Stimulated activated CD4-positive, alpha-beta T cell treated with anti-CD3 and anti-CD28 coated beads, Interleukin-1b, Interleukin-23, amount 100 ng/mL, for 4 hours (primary cell): ENCODE data around the gene ALX4.
A peak's percentile ranks its signal among the peaks of the same experiment; 100 is the strongest.

Experiments used
- DNase-seq, 2 donors: peaks; one replicate each; pipeline ENCODE4 v3.0.0-alpha.2; 2020; ENCODE audit warnings: low read depth in 2 of 2

The ALX4 gene

GRCh38 chr11:44315947-44316658 lies 6.2 kb upstream of the ALX4 start:
- DNase-seq: no peak

DNA sequence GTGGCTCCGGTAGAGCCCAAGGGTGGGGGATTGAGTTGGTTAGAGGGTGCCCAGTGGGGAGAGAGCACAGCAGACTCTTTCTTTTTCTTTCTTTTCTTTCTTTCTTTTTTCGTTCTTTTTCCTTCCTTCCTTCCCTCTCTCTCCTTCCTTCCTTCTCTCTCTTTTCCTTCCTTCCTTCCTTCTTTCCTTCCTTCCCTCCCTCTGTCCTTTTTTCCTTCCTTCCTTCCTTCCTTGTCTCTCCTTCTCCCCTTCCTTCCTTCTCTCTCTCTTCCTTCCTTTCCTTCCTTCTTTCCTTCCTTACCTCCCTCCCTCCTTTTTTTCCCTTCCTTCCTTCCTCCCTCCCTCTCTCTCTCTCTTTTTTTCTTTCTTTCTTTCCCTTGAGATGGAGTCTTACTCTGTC lies 4.8 kb upstream of the ALX4 start:
- DNase-seq: no peak

GRCh38 chr11:44313761-44314489 lies 4.0 kb upstream of the ALX4 start:
- DNase-seq: no peak

DNA sequence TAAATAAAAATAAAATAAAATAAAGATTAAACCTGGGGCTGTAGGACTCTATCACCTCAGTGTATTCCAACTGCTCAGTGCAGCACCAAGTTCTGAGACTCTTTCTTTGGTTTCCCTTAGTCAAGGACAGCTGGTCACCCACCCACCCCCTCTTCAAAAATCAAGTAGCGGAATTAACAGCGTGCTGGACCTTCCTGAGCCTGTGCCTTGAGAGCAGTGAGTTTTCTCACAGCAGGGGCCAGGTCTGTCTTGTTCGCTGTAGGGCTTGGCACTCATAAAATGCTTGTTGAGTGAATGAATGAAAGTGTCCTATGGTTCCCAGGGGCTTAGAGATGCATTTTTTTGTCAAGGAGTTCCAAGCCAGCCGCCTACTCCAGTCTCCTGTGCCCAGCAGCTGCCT lies 2.9 kb upstream of the ALX4 start:
- no peak for DNase-seq

GRCh38 chr11:44311339-44312261 lies 1.7 kb upstream of the ALX4 start:
- no peak for DNase-seq

DNA sequence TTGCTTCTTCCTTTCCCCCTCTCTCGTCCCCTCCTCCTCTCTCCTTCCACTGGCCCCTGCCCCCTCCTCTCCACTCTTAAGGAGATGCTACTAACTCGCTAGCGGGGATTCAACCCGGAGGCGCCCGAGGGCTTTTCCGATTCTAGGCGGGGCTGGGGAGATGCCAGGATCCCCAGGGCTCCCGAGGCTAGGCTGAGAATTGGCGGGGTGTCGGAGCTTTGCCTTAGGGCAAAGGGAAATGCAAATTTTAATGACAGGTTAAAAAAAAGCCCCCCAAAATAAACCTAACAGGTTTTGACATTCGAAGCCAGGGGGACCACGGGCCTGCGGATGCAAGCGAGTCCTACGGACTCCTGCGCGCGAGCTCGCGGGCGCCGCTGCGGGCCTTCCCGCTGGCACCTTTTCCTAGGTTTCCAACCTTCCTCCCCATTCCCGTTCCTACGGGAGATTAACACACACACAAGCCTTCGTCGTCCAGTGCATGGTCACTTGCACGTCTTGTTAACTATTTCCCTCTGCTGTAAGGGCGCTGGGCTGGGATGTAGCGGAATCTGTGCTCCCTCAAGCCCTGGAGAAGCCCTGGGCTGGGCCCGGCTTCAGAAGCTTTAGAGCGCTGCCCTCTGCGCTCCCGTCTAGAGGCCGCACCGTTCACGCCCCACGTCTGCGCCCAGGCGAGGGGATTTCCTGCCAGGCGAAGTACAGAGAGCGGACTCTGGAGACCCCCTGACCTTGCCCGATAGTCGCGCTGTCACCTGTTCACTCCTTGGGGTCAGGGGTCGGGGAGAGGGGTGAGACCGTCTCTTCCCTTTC lies 729 bp upstream of the ALX4 start:
- DNase-seq: no peak

DNA sequence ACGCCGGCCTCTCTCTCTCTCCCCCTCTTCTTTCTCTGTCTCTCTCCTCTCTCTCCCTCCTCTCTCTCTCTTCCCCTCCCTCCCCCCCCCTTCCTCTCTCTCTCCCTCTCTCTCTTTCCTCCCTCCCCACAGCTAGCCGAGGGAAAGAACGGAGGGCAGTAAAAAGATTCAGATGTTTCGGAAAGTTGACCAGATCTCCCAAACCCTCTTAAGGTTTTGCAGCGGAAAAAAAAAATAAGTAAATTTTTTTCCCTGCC lies 195 bp upstream of the ALX4 start:
- DNase-seq: no peak

DNA sequence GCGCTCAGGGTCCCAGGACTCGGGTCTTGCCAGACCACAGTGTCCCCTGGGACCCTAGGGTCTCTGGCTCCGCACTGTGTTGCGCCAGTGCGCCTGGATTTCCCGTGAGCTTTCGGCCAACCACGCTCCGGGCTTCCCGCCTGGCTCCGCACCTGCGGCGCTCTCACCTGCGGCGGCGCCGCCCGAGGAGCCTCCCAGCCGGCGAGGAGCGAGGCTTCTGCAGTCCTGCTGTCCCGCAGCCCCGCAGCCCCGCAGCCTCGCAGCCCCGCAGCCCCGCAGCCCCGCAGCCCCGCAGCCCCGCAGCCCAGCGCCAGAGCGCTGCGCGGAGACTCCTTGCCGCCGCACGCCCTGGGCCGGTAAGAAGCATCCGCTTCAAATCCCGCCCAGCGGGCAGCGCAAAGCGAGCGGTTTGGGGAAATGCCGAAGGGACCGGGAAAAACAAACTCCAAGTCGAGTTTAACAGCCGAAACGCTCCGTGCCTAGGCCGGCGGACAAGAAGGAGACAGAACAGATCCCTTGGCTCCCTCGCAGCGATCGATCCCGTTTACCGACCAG lies 939 bp downstream of the ALX4 start:
- no peak for DNase-seq

DNA sequence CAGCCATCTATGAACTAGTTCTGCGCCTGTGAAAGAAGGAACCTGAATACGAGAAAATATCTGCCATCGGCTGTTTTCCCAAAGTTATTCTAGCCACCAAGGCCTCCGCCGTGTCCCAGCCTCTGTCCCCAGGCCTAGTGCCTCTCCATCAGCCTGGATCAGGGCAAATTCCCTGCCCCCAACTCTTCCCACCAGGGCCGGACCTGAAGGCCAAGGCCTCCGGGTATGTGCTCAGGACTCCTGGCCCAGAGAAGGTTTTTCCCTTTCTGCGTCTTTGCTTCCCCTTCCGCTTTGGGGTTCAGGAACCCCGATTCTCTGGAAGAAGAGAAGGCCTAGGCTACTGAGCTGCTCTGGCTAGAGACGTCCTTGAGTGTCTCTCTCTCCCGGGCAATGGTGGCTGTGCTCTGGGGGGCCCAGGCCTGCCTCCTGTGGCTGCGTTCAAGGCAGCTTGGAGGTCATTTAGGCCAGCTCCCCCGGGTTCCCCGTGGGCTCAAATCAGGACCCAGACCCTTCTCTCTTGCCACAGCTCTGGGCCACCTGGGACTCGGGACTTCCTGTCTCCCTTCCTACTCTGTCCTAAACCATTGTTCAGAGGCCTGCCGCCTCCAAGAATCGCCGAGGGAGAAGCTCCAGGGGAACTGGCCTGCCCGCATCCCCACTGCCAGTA lies 1.6 kb downstream of the ALX4 start:
- no peak for DNase-seq

DNA sequence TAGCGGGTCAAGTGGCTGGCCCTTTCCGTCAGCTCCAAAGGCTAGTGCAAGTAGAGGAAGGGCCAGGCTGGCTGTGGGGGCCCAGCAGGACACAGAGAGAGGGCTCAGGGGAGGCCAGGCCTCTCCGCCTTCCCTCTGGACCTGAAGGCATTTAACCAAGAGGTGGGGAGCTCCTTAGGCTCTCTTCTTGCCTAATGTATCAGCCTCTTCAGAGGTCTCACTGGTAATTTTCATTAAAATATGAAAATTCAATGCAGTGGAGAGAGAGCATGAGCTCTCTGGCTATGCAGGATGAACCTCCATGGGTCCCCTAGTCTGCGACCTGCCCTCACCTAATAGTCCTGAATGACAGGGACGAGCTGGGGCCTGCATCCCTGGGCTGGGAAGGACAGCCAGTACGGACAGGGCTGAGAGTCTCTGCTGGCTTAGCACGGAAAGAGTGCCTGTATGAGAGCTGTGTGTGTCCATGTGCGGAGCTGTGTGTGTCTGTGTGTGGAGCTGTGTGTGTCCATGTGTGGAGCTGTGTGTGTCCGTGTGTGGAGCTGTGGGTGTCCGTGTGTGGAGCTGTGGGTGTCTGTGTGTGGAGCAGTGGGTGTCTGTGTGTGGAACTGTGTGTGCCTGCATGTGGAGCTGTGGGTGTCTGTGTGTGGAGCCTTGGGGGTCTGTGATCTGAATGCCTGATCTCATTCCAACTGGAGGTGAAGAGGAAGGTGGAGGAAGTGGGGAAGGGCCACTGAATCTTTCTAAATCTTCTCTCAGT lies 2.4 kb downstream of the ALX4 start:
- DNase-seq: no peak

DNA sequence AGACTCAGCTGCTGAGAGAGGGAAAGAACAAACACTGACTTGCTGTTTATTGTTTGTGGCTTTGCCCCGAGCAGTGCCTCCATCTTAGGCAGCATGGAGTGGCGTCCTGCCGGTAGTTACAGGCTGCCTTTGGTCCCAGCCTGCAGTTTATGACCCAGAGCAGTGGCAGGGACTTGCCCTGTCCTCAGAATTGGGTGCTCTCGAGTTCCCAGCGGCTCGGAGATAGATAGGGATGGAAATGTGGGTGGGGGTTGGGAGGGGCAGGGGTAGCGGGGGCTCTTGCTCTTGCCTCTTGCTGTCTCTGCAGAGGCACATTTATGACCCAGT lies 3.1 kb downstream of the ALX4 start:
- no peak for DNase-seq

GRCh38 chr11:44306052-44306917 lies 3.7 kb downstream of the ALX4 start:
- DNase-seq: no peak

DNA sequence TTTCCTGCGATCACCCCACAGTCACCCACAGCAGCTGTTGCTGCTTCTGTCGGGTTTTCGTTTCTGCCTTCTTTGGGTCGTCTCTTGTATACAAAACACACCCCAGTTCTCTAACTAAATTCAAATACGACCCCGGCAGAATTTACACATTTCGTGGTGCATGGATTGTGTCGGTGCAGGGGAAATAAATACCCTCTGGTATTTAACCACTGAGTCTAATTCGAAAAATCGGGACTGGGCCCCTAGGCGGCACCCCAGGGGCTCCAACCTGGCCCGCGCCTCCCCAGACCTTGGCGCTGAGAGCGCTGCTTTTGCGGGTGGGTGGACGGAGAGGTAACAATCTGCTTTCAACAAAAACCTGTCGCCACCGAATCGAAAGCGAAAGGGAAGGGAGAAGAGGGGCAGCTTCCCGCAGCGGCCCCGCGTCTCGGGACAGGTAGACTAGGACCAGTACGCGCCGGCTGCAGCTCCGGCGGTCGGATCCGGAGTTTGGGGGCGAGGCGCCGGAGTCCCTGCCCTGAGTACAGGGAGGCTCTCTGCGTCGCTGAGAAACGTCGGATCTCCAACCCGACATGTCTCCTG lies 4.4 kb downstream of the ALX4 start:
- DNase-seq: peak; percentile 5 to 10

GRCh38 chr11:44305026-44305469 lies 4.9 kb downstream of the ALX4 start:
- no peak for DNase-seq

- no peak for DNase-seq
Measured at GRCh38 chr11:44304091-44305025, 5.6 kb downstream of the ALX4 start.

GRCh38 chr11:44303401-44303938 lies 6.5 kb downstream of the ALX4 start:
- DNase-seq: no peak

DNA sequence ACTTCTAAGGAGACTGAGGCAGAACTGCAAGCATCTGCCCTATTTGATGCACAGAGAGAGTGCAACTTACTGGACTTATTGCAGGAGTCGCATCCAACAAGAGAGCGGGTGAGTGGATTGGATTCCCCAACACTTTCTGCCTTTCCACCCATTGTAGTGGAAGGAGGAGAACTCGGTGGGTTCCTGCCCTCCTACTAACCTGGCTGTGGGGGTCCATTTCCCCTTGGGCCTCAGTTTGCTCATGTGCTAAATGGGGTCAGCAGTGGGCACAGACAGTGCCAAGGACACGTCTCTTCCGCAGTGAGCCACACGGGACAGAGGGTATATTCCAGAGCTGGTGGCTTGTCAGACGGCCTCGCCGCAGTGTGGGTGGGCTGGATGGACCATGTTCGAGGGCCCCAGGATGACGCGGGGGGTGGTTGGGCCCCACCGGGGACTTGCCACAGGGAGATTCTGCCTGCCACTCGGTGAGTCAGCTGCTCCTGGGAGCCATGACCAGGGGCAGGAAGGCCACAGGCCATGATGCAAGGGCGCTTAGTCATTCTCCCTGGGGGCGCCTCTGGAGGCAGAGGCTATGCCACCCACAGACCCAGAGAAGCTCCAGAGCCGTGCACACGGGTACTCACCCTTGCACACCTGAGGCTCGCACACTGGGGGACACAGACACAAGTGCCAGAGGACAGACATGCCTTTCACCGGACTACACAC lies 8.2 kb downstream of the ALX4 start:
- no peak for DNase-seq
